Keratinocyte (primary cell): Measurements from ENCODE around the gene THRB. TPM values are rescaled to one million over a fixed set of nuclear protein-coding genes. Genes with fewer than 3 reads are reported as not detected.

Experiments
- DNase-seq: peaks from one replicate; pipeline ENCODE4 v3.0.0-alpha.2; 2011; ENCODE audit warnings: low read depth, missing footprints, low spot score
- FAIRE-seq: peaks from 2 replicates; lab custom pipeline; 2011; peaks lifted over from hg19 to GRCh38; lab: Jason Lieb, UNC
- H2AFZ ChIP-seq: 2 replicates; pipeline ENCODE4 v1.6.0; 2012; ENCODE audit warnings: low read length, control low read depth, inconsistent platforms; ENCODE audit not compliant: control insufficient read depth
- H3K27ac ChIP-seq: 2 replicates; pipeline ENCODE4 v1.5.1; 2011; ENCODE audit warnings: low read length; ENCODE audit not compliant: control insufficient read depth, insufficient read depth
- H3K27me3 ChIP-seq: 3 replicates; pipeline ENCODE4 v1.6.0; 2011; ENCODE audit warnings: low read length; ENCODE audit not compliant: control insufficient read depth, insufficient read depth; ENCODE audit errors: extremely low read depth
- H3K36me3 ChIP-seq, 2 experiments: 2 replicates in 1 of 2; 3 replicates in 1 of 2; pipeline ENCODE4 v1.5.1; 2011; ENCODE audit warnings: low read length in 2 of 2, mild to moderate bottlenecking in 1 of 2; ENCODE audit not compliant: control insufficient read depth in 2 of 2, insufficient read depth in 2 of 2; ENCODE audit errors: extremely low read depth in 1 of 2
- H3K4me1 ChIP-seq: 3 replicates; pipeline ENCODE4 v1.5.1; 2011; ENCODE audit warnings: low read length; ENCODE audit not compliant: control insufficient read depth, insufficient read depth; ENCODE audit errors: extremely low read depth
- H3K4me2 ChIP-seq: 3 replicates; pipeline ENCODE4 v1.6.0; 2011; ENCODE audit warnings: low read depth, low read length; ENCODE audit not compliant: control insufficient read depth, insufficient read depth; ENCODE audit errors: extremely low read depth
- H3K4me3 ChIP-seq, 3 experiments: fragments of 200-600 bp in 1 of 3; sonication (generic) in 1 of 3; 2 replicates in 2 of 3; 3 replicates in 1 of 3; pipeline ENCODE4 v1.5.1; 2011 to 2016; ENCODE audit warnings: low read length in 3 of 3, mild to moderate bottlenecking in 3 of 3, control low read depth in 2 of 3, inconsistent platforms in 1 of 3, low read depth in 1 of 3, mixed read lengths in 1 of 3, mixed run types in 1 of 3, moderate library complexity in 1 of 3; ENCODE audit not compliant: control insufficient read depth in 2 of 3, insufficient read depth in 2 of 3; ENCODE audit errors: extremely low read depth in 1 of 3
- H3K79me2 ChIP-seq: 2 replicates; pipeline ENCODE4 v1.6.0; 2012; ENCODE audit warnings: low read length; ENCODE audit not compliant: control insufficient read depth, insufficient read depth
- H3K9ac ChIP-seq: 3 replicates; pipeline ENCODE4 v1.6.0; 2011; ENCODE audit warnings: low read length; ENCODE audit not compliant: control insufficient read depth, insufficient read depth; ENCODE audit errors: extremely low read depth
- H3K9me1 ChIP-seq: 3 replicates; pipeline ENCODE4 v1.6.0; 2011; ENCODE audit warnings: low read length; ENCODE audit not compliant: control insufficient read depth, insufficient read depth; ENCODE audit errors: extremely low read depth
- H3K9me3 ChIP-seq: 2 replicates; pipeline ENCODE4 v1.5.1; 2012; ENCODE audit warnings: low read depth, low read length; ENCODE audit not compliant: control insufficient read depth
- H4K20me1 ChIP-seq: 3 replicates; pipeline ENCODE4 v1.6.0; 2011; ENCODE audit warnings: low read length; ENCODE audit not compliant: control insufficient read depth, insufficient read depth; ENCODE audit errors: extremely low read depth
- EZH2 ChIP-seq: IDR thresholded peaks from one replicate; pipeline ENCODE4 v1.6.1; 2012; ENCODE audit warnings: inconsistent platforms, mild to moderate bottlenecking, low read length, moderate library complexity
- dilution Hi-C: fragments of 300-500 bp; cut with MboI; formaldehyde crosslinking; loops from one replicate; pipeline ENCODE4 v1.7.0; 2020; ENCODE audit warnings: low sequenced_read_pairs; ENCODE audit not compliant: extremely low pct_ligation_motif_present
- polyA plus RNA-seq, 5 experiments: library from polyadenylated mRNA; depleted of rRNA in 3 of 5; stranded (reverse) in 3 of 5; stranded (forward) in 1 of 5; unstranded in 1 of 5; fragments of >200 nt; gene quantifications; 1 replicate in 1 of 5; 2 replicates in 3 of 5; 3 replicates in 1 of 5; pipeline versions ENCODE4 v1.2.1 to v1.2.3, GENCODE V29; 2011 to 2012; ENCODE audit warnings: missing spikeins in 2 of 5, low read depth in 1 of 5, low replicate concordance in 1 of 5
- TF ChIP-seq, protein P1 (sequence below), 3 experiments: IDR thresholded peaks in 1 of 3; conservative IDR thresholded peaks in 1 of 3; optimal IDR thresholded peaks in 1 of 3; 2 replicates in 2 of 3; 3 replicates in 1 of 3; pipeline versions ENCODE3 to v1.5.1; 2011; ENCODE audit warnings: low read length in 3 of 3, mild to moderate bottlenecking in 3 of 3, moderate library complexity in 2 of 3, control low read depth in 1 of 3, inconsistent platforms in 1 of 3; ENCODE audit not compliant: insufficient read depth in 2 of 3; ENCODE audit errors: extremely low read depth in 1 of 3

The THRB gene
- polyA plus RNA-seq, 1 donor (not counting 4 experiments of a cell fraction or from before 2014, with no cell fraction given) = 2.6 TPM

DNA sequence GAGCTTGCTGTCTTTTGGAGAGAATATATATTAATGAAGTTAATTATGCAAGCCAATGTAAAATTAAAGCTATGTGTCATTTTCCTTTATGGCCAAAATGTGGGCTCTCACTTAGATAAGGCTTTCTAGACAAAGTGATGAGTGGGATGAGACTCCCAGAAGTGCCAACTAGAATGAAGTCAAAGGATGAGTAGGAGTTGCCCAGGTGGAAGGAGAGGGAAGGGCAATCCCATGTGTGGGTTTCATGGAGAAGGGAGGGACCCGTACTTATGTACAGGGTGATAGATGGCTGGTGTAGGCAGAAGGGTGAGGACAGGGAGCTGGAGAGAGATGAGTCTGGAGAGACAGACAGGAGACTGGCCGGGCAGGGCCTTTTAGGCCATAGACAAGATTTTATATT is 239.2 kb downstream of the THRB start:
- Histone ChIP-seq H3K27me3 (no peaks in the 10 kb centered on the region), H4K20me1 (no peaks in the 10 kb centered on the region), H3K9ac (no peak overlapping the region), H3K9me1 (no peaks in the 10 kb centered on the region), H3K9me3 (no peaks in the 10 kb centered on the region), H3K4me1 (peaks cover 3% of the 10 kb centered on the region), H3K4me2 (no peak overlapping the region), H3K27ac (no peak overlapping the region), H2AFZ (no peak overlapping the region), H3K4me3 (no peak overlapping the region), H3K36me3 (no peaks in the 10 kb centered on the region), H3K79me2 (no peaks in the 10 kb centered on the region)
- TF ChIP-seq, protein P1, sequence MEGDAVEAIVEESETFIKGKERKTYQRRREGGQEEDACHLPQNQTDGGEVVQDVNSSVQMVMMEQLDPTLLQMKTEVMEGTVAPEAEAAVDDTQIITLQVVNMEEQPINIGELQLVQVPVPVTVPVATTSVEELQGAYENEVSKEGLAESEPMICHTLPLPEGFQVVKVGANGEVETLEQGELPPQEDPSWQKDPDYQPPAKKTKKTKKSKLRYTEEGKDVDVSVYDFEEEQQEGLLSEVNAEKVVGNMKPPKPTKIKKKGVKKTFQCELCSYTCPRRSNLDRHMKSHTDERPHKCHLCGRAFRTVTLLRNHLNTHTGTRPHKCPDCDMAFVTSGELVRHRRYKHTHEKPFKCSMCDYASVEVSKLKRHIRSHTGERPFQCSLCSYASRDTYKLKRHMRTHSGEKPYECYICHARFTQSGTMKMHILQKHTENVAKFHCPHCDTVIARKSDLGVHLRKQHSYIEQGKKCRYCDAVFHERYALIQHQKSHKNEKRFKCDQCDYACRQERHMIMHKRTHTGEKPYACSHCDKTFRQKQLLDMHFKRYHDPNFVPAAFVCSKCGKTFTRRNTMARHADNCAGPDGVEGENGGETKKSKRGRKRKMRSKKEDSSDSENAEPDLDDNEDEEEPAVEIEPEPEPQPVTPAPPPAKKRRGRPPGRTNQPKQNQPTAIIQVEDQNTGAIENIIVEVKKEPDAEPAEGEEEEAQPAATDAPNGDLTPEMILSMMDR (optimal IDR thresholded peaks at IDR 0.05 in 1 of 3, IDR thresholded peaks at IDR 0.05 in 1 of 3, conservative IDR thresholded peaks at IDR 0.05 in 1 of 3; ENCODE audit: extremely low read depth in 1 of 3, insufficient read depth in 2 of 3, low read length in 3 of 3) = no peak
- TF ChIP-seq EZH2 = no peak
- DNase-seq (no peak), FAIRE-seq (no peak)
- dilution Hi-C loops = no loop called here

DNA sequence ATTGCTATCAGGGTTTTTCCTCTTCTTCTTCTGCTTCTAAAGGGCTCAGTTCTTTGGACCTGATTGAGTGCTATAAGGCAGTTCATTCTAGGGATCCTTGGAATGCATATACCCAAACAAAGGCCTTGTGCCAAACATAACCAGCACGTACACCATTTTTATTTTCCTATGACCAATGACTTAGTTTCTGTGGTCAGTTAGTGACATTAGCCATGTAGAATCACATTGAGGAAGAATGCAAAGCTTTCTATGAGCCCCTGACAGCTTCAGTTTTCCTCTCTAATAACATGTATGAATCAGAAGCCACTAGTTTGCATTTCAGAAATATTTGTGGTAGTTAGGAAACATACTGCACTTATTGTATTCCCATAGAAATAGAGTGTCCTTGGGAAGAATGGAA is 240.0 kb downstream of the THRB start:
- TF ChIP-seq EZH2 = no peak
- TF ChIP-seq, protein P1 (optimal IDR thresholded peaks at IDR 0.05 in 1 of 3, IDR thresholded peaks at IDR 0.05 in 1 of 3, conservative IDR thresholded peaks at IDR 0.05 in 1 of 3; ENCODE audit: extremely low read depth in 1 of 3, insufficient read depth in 2 of 3, low read length in 3 of 3) = no peak
- Histone ChIP-seq H3K9me3 (no peaks in the 10 kb centered on the region), H3K9ac (no peak overlapping the region), H3K36me3 (no peaks in the 10 kb centered on the region), H4K20me1 (no peaks in the 10 kb centered on the region), H3K4me2 (no peak overlapping the region), H3K27me3 (no peaks in the 10 kb centered on the region), H3K4me3 (no peak overlapping the region), H2AFZ (no peak overlapping the region), H3K4me1 (peaks cover 3% of the 10 kb centered on the region), H3K79me2 (no peaks in the 10 kb centered on the region), H3K9me1 (no peaks in the 10 kb centered on the region), H3K27ac (no peak overlapping the region)
- FAIRE-seq = no peak
- DNase-seq = no peak
- dilution Hi-C loops = no loop called here
